Measurements from ENCODE around the gene MARF1. TPM values are rescaled to one million over a fixed set of nuclear protein-coding genes. Genes with fewer than 3 reads are reported as not detected.

The MARF1 gene
- total and polyA plus RNA-seq, 3 experiments from 2014 or later = 16.9 to 75.3 (median 69.0) TPM

- H3K36me3 ChIP-seq (ENCODE audit: insufficient read depth, low read length) = peaks cover 26% of the 10 kb centered on the region
- H3K36me3 Mint-ChIP-seq = peaks cover 28 to 60% (median 28%) of the 10 kb centered on the region in 3 donors
- H3K27me3 ChIP-seq (ENCODE audit: insufficient read depth, low read length, poor library complexity, severe bottlenecking) = no peaks in the 10 kb centered on the region
- POLR2A ChIA-PET = interaction anchor here (0.7 to 2.0 kb wide), 4 partner anchors 12 to 51 kb away, joined by 3 to 16 read pairs (median 4); partner anchors contain the start of gene MARF1
- peak overlapping the region; percentile 66 to 96 (median 84) for H3K27ac Mint-ChIP-seq
- peak overlapping the region in 5 of 7 donors; percentile 15 to 65 (median 33) for H3K4me3 Mint-ChIP-seq
- no peak overlapping the region for H3K27ac ChIP-seq (ENCODE audit: low read depth, low read length)
- CTCF ChIA-PET = no interaction called here
- H3K27me3 Mint-ChIP-seq = no peaks in the 10 kb centered on the region
- peaks cover 28% of the 10 kb centered on the region for H3K4me1 ChIP-seq (ENCODE audit: insufficient read depth, low read length)
- no peaks in the 10 kb centered on the region for H3K9me3 ChIP-seq (ENCODE audit: low read length)
- DNase-seq = peak in 3 of 5 donors; percentile 4 to 18 (median 5)
- H3K4me1 Mint-ChIP-seq = peaks cover 44 to 55% (median 45%) of the 10 kb centered on the region in 3 donors
- no peak overlapping the region for H3K4me3 ChIP-seq (ENCODE audit: low read length)
- peaks cover 0 to under 1% (median 0%) of the 10 kb centered on the region in 5 donors for H3K9me3 Mint-ChIP-seq
These were observed 50.6 kb downstream of the MARF1 start for GRCh38 chr16:15592324-15592723.

GRCh38 chr16:15587152-15587825, 55.7 kb downstream of the MARF1 start:
- Histone ChIP-seq H3K9me3 (ENCODE audit: low read length) (no peaks in the 10 kb centered on the region), H3K36me3 (ENCODE audit: insufficient read depth, low read length) (no peaks in the 10 kb centered on the region), H3K27ac (ENCODE audit: low read depth, low read length) (no peak overlapping the region), H3K4me3 (ENCODE audit: low read length) (no peak overlapping the region), H3K27me3 (ENCODE audit: insufficient read depth, low read length, poor library complexity, severe bottlenecking) (no peaks in the 10 kb centered on the region), H3K4me1 (ENCODE audit: insufficient read depth, low read length) (peaks cover 25% of the 10 kb centered on the region)
- ChIA-PET CTCF (no interaction called here), POLR2A (interaction anchor here (0.6 kb wide), 2 partner anchors 13 to 58 kb away, joined by 3 read pairs; no protein-coding TSS in a partner anchor)
- H3K9me3 Mint-ChIP-seq = peaks cover 4 to 13% (median 12%) of the 10 kb centered on the region in 5 donors
- H3K27me3 Mint-ChIP-seq = no peaks in the 10 kb centered on the region
- peak overlapping the region in 4 of 8 donors; percentile 14 to 50 (median 30) for H3K27ac Mint-ChIP-seq
- DNase-seq = no peak
- no peak overlapping the region for H3K4me3 Mint-ChIP-seq
- H3K36me3 Mint-ChIP-seq = peaks cover 14 to 31% (median 30%) of the 10 kb centered on the region in 3 donors
- H3K4me1 Mint-ChIP-seq = peaks cover 20 to 32% (median 30%) of the 10 kb centered on the region in 3 donors

GRCh38 chr16:15586716-15587115, 56.2 kb downstream of the MARF1 start:
- Histone ChIP-seq H3K4me1 (ENCODE audit: insufficient read depth, low read length) (peaks cover 21% of the 10 kb centered on the region), H3K27ac (ENCODE audit: low read depth, low read length) (no peak overlapping the region), H3K9me3 (ENCODE audit: low read length) (no peaks in the 10 kb centered on the region), H3K36me3 (ENCODE audit: insufficient read depth, low read length) (no peaks in the 10 kb centered on the region), H3K27me3 (ENCODE audit: insufficient read depth, low read length, poor library complexity, severe bottlenecking) (no peaks in the 10 kb centered on the region), H3K4me3 (ENCODE audit: low read length) (no peak overlapping the region)
- Mint-ChIP-seq H3K4me1 (peaks cover 18 to 29% (median 26%) of the 10 kb centered on the region in 3 donors), H3K9me3 (peaks cover 4 to 13% (median 12%) of the 10 kb centered on the region in 5 donors), H3K36me3 (peaks cover 14 to 31% (median 30%) of the 10 kb centered on the region in 3 donors), H3K27me3 (no peaks in the 10 kb centered on the region), H3K27ac (peak overlapping the region in 3 of 8 donors; percentile 14 to 37 (median 22)), H3K4me3 (no peak overlapping the region)
- CTCF ChIA-PET = no interaction called here
- DNase-seq = no peak
- POLR2A ChIA-PET = interaction anchor here (0.6 kb wide), 1 partner anchor 59 kb away, joined by 3 read pairs; no protein-coding TSS in a partner anchor

- peak overlapping the region in 3 of 8 donors; percentile 5 to 37 (median 11) for H3K27ac Mint-ChIP-seq
These were observed 57.0 kb downstream of the MARF1 start for GRCh38 chr16:15585956-15586355.

GRCh38 chr16:15583526-15583925, 59.4 kb downstream of the MARF1 start:
- Histone ChIP-seq H3K9me3 (ENCODE audit: low read length) (no peaks in the 10 kb centered on the region), H3K36me3 (ENCODE audit: insufficient read depth, low read length) (no peaks in the 10 kb centered on the region), H3K27me3 (ENCODE audit: insufficient read depth, low read length, poor library complexity, severe bottlenecking) (no peaks in the 10 kb centered on the region), H3K4me1 (ENCODE audit: insufficient read depth, low read length) (no peaks in the 10 kb centered on the region), H3K27ac (ENCODE audit: low read depth, low read length) (no peak overlapping the region), H3K4me3 (ENCODE audit: low read length) (no peak overlapping the region)
- no peak overlapping the region for H3K4me3 Mint-ChIP-seq
- no peak for DNase-seq
- peaks cover 10 to 26% (median 22%) of the 10 kb centered on the region in 3 donors for H3K36me3 Mint-ChIP-seq
- peaks cover 0 to 10% (median 8%) of the 10 kb centered on the region in 3 donors for H3K4me1 Mint-ChIP-seq
- H3K27me3 Mint-ChIP-seq = no peaks in the 10 kb centered on the region
- H3K9me3 Mint-ChIP-seq = peaks cover 4 to 13% (median 12%) of the 10 kb centered on the region in 5 donors
- POLR2A ChIA-PET = no interaction called here
- H3K27ac Mint-ChIP-seq = no peak overlapping the region
- CTCF ChIA-PET = interaction anchor here (1.8 kb wide), 1 partner anchor 16 kb away, joined by 4 read pairs; no protein-coding TSS in a partner anchor

More at GRCh38 chr16:15585956-15586355, 57.0 kb downstream of the MARF1 start:
- peaks cover 13% of the 10 kb centered on the region for H3K4me1 ChIP-seq (ENCODE audit: insufficient read depth, low read length)
- no peaks in the 10 kb centered on the region for H3K9me3 ChIP-seq (ENCODE audit: low read length)
- peaks cover 4 to 13% (median 12%) of the 10 kb centered on the region in 5 donors for H3K9me3 Mint-ChIP-seq
- no peak overlapping the region for H3K4me3 ChIP-seq (ENCODE audit: low read length)
- H3K27me3 ChIP-seq (ENCODE audit: insufficient read depth, low read length, poor library complexity, severe bottlenecking) = no peaks in the 10 kb centered on the region
- ChIA-PET CTCF (no interaction called here), POLR2A (interaction anchor here (0.7 kb wide), 1 partner anchor 94 kb away, joined by 3 read pairs; no protein-coding TSS in a partner anchor)
- H3K27me3 Mint-ChIP-seq = no peaks in the 10 kb centered on the region
- H3K36me3 Mint-ChIP-seq = peaks cover 14 to 31% (median 30%) of the 10 kb centered on the region in 3 donors
- no peak overlapping the region for H3K4me3 Mint-ChIP-seq
- no peak overlapping the region for H3K27ac ChIP-seq (ENCODE audit: low read depth, low read length)
- H3K36me3 ChIP-seq (ENCODE audit: insufficient read depth, low read length) = no peaks in the 10 kb centered on the region
- no peak for DNase-seq
- peaks cover 16 to 25% (median 18%) of the 10 kb centered on the region in 3 donors for H3K4me1 Mint-ChIP-seq

- Mint-ChIP-seq H3K27ac (peak overlapping the region in 1 of 8 donors; percentile 30), H3K4me3 (no peak overlapping the region), H3K4me1 (peaks cover 0 to 6% (median 4%) of the 10 kb centered on the region in 3 donors), H3K36me3 (peaks cover 4 to 8% (median 6%) of the 10 kb centered on the region in 3 donors), H3K27me3 (no peaks in the 10 kb centered on the region), H3K9me3 (peaks cover under 1 to 10% (median 6%) of the 10 kb centered on the region in 5 donors)
- H3K9me3 ChIP-seq (ENCODE audit: low read length) = no peaks in the 10 kb centered on the region
- no peaks in the 10 kb centered on the region for H3K4me1 ChIP-seq (ENCODE audit: insufficient read depth, low read length)
- POLR2A ChIA-PET = no interaction called here
- no peak overlapping the region for H3K4me3 ChIP-seq (ENCODE audit: low read length)
- no peak for DNase-seq
- no peaks in the 10 kb centered on the region for H3K27me3 ChIP-seq (ENCODE audit: insufficient read depth, low read length, poor library complexity, severe bottlenecking)
- CTCF ChIA-PET = interaction anchor here (1.4 kb wide), 1 partner anchor 17 kb away, joined by 3 read pairs; no protein-coding TSS in a partner anchor
- no peaks in the 10 kb centered on the region for H3K36me3 ChIP-seq (ENCODE audit: insufficient read depth, low read length)
- H3K27ac ChIP-seq (ENCODE audit: low read depth, low read length) = no peak overlapping the region
These were observed 61.7 kb downstream of the MARF1 start for GRCh38 chr16:15581127-15581815.

- ChIA-PET CTCF (no interaction called here), POLR2A (no interaction called here)
- H3K27me3 ChIP-seq (ENCODE audit: insufficient read depth, low read length, poor library complexity, severe bottlenecking) = no peaks in the 10 kb centered on the region
- DNase-seq = no peak
- Mint-ChIP-seq H3K27ac (peak overlapping the region in 2 of 8 donors; percentile 37 to 39), H3K27me3 (no peaks in the 10 kb centered on the region), H3K9me3 (no peaks in the 10 kb centered on the region), H3K4me3 (no peak overlapping the region), H3K36me3 (peaks cover 0 to 3% (median 0%) of the 10 kb centered on the region in 3 donors), H3K4me1 (peaks cover 0 to 8% (median 4%) of the 10 kb centered on the region in 3 donors)
- no peak overlapping the region for H3K4me3 ChIP-seq (ENCODE audit: low read length)
- no peak overlapping the region for H3K27ac ChIP-seq (ENCODE audit: low read depth, low read length)
- no peaks in the 10 kb centered on the region for H3K9me3 ChIP-seq (ENCODE audit: low read length)
- H3K4me1 ChIP-seq (ENCODE audit: insufficient read depth, low read length) = no peaks in the 10 kb centered on the region
- no peaks in the 10 kb centered on the region for H3K36me3 ChIP-seq (ENCODE audit: insufficient read depth, low read length)
These were observed 64.1 kb downstream of the MARF1 start for GRCh38 chr16:15578824-15579223.

Measured in CD8-positive, alpha-beta memory T cell (primary cell).